AG09319 (cell line): Measurements from ENCODE around the gene DOK7.

Experiments
- DNase-seq: peaks from one replicate; pipeline ENCODE4 v3.0.0-alpha.2; 2010; ENCODE audit warnings: low read depth; ENCODE audit errors: extremely low read depth
- CTCF ChIP-seq: IDR thresholded peaks from 2 replicates; pipeline ENCODE4 v1.5.1; 2011; ENCODE audit warnings: low read depth, mild to moderate bottlenecking, inconsistent platforms, low read length, moderate library complexity

DOK7 gene

GRCh38 chr4:3493720-3494461 lies 30.8 kb downstream of the DOK7 start:
- DNase-seq: no peak

GRCh38 chr4:3494462-3494871 lies 31.4 kb downstream of the DOK7 start:
- TF ChIP-seq CTCF: no peak
- DNase-seq: no peak

More at GRCh38 chr4:3493720-3494461, 30.8 kb downstream of the DOK7 start:
- TF ChIP-seq CTCF: no peak

- no peak for DNase-seq
Observed at GRCh38 chr4:3495204-3495975, 32.3 kb downstream of the DOK7 start.

DNA sequence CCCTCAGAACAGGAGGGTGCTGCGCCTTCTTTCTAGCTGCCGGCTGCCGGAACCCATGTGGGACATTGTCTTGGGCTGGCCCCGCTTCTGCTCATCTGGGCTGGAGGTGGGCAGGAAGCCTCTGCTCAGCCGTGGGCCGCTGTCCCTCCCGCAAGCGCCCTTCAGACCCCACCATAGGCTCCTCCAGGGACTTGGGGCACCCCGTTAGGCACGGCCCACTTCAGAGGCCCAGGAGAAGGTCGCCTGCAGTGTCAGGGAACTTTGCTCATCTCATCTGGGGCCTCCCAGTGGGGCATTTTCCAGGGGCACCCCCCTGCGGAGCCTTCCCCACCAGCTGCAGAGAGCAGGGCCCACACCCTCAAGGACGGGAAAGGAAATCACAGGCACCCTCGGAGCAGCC lies 32.9 kb downstream of the DOK7 start:
- DNase-seq: no peak
- no peak for TF ChIP-seq CTCF

More at GRCh38 chr4:3495204-3495975, 32.3 kb downstream of the DOK7 start:
- TF ChIP-seq CTCF: no peak

DNA sequence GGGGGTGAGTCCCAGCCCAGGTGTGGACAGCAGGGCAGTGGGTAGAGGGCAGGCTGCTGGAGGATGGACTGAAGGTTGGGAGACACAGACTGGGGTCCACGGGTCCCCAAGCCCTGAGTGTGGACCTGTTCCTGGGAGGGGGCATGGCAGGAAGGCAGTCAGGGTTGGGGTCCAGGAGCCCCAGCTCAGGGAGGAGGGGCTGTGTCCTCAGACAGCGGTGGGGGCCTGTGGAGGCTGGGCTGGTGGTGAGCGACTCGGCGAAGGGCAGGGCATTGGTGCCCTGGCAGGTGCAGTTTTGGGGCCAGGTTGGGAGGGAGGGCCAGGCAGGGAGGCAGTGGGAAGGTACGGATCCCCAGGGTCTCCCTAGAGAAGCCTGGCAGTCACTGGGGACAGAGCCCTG lies 34.0 kb downstream of the DOK7 start:
- DNase-seq: no peak
- no peak for TF ChIP-seq CTCF

- no peak for TF ChIP-seq CTCF
- no peak for DNase-seq
Observed at GRCh38 chr4:3497523-3498389, 34.6 kb downstream of the DOK7 start.
